HepG2 (cell line): ENCODE results near the gene EVA1A. TPM values are rescaled to one million over a fixed set of nuclear protein-coding genes. Genes with fewer than 3 reads are reported as not detected.

ENCODE experiments used
- HMGA1 ChIP-seq: sonication (generic); formaldehyde crosslinking; conservative IDR thresholded peaks from 2 replicates; pipeline ENCODE4 v1.4.0; 2020; ENCODE audit warnings: missing genetic modification reagents
- JARID2 ChIP-seq: sonication (generic); formaldehyde crosslinking; IDR thresholded peaks from 2 replicates; pipeline ENCODE4 v1.8.1; 2023; ENCODE audit warnings: missing genetic modification reagents, inconsistent platforms; ENCODE audit not compliant: insufficient replicate concordance
- MED1 ChIP-seq: sonication (generic); formaldehyde crosslinking; IDR thresholded peaks from 2 replicates; pipeline ENCODE4 v1.4.0; 2020; ENCODE audit warnings: missing genetic modification reagents
- REL ChIP-seq: sonication (generic); formaldehyde crosslinking; conservative IDR thresholded peaks from 2 replicates; pipeline ENCODE4 v1.8.0; 2022; ENCODE audit warnings: mild to moderate bottlenecking, missing genetic modification reagents, moderate library complexity
- SALL2 ChIP-seq: sonication (generic); formaldehyde crosslinking; IDR thresholded peaks from 2 replicates; pipeline ENCODE4 v1.8.1; 2023; ENCODE audit warnings: mild to moderate bottlenecking, missing genetic modification reagents, inconsistent platforms
- SMARCE1 ChIP-seq: fragments of 450-650 bp; IDR thresholded peaks from 2 replicates; pipeline ENCODE4 v1.6.1; 2017; ENCODE audit warnings: borderline replicate concordance
- ZNF569 ChIP-seq: sonication (generic); formaldehyde crosslinking; IDR thresholded peaks from 2 replicates; pipeline ENCODE4 v1.5.0; 2020; ENCODE audit warnings: mild to moderate bottlenecking, missing genetic modification reagents, moderate library complexity, borderline replicate concordance
- polyA plus RNA-seq, 8 experiments: library from polyadenylated mRNA; depleted of rRNA in 3 of 8; stranded (reverse) in 7 of 8; unstranded in 1 of 8; fragments of >200 nt; fragmentation: Illumina TruSeq in 4 of 8; extraction: Trizol in 4 of 8; gene quantifications; 2 replicates each; pipeline versions ENCODE4 v1.2.1 to v1.2.3, GENCODE V29; 2011 to 2016; ENCODE audit warnings: low read depth in 4 of 8, missing spikeins in 1 of 8, mixed read lengths in 1 of 8; ENCODE audit not compliant: insufficient read depth in 1 of 8
- total RNA-seq, 5 experiments: library from RNA; depleted of rRNA; stranded (reverse); fragments of >200 nt; fragmentation: Illumina TruSeq; extraction: Trizol; gene quantifications; 2 replicates each; pipeline ENCODE4 v1.2.3, GENCODE V29; 2016; ENCODE audit warnings: low read depth in 1 of 5
- TF ChIP-seq, protein P1 (sequence below): sonication (generic); formaldehyde crosslinking; IDR thresholded peaks from 2 replicates; pipeline ENCODE4 v1.5.1; 2020; ENCODE audit warnings: missing genetic modification reagents, mild to moderate bottlenecking, borderline replicate concordance
- TF ChIP-seq, protein P2 (sequence below): sonication (generic); formaldehyde crosslinking; IDR thresholded peaks from 2 replicates; pipeline ENCODE4 v1.4.0; 2020; ENCODE audit warnings: mild to moderate bottlenecking, missing genetic modification reagents
- TF ChIP-seq, protein P3 (sequence below): sonication (generic); formaldehyde crosslinking; IDR thresholded peaks from 2 replicates; pipeline ENCODE4 v1.5.1; 2020; ENCODE audit warnings: mild to moderate bottlenecking, missing genetic modification reagents
- TF ChIP-seq, protein P4 (sequence below), 2 experiments: fragments of 450-650 bp in 1 of 2; sonication (generic) in 1 of 2; formaldehyde crosslinking in 1 of 2; IDR thresholded peaks; 2 replicates each; pipeline versions ENCODE4 v1.6.1 to v1.8.0; 2016 to 2022; ENCODE audit warnings: antibody characterized with exemption in 1 of 2, mild to moderate bottlenecking in 1 of 2, missing genetic modification reagents in 1 of 2

Gene EVA1A
- total and polyA plus RNA-seq, 2 of the 13 experiments (the other 11 are each of a cell fraction or from before 2014, with no cell fraction given), result 57.5 to 57.8 TPM

- TF ChIP-seq, protein P1, sequence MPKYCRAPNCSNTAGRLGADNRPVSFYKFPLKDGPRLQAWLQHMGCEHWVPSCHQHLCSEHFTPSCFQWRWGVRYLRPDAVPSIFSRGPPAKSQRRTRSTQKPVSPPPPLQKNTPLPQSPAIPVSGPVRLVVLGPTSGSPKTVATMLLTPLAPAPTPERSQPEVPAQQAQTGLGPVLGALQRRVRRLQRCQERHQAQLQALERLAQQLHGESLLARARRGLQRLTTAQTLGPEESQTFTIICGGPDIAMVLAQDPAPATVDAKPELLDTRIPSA, result no peak
- TF ChIP-seq, protein P2, sequence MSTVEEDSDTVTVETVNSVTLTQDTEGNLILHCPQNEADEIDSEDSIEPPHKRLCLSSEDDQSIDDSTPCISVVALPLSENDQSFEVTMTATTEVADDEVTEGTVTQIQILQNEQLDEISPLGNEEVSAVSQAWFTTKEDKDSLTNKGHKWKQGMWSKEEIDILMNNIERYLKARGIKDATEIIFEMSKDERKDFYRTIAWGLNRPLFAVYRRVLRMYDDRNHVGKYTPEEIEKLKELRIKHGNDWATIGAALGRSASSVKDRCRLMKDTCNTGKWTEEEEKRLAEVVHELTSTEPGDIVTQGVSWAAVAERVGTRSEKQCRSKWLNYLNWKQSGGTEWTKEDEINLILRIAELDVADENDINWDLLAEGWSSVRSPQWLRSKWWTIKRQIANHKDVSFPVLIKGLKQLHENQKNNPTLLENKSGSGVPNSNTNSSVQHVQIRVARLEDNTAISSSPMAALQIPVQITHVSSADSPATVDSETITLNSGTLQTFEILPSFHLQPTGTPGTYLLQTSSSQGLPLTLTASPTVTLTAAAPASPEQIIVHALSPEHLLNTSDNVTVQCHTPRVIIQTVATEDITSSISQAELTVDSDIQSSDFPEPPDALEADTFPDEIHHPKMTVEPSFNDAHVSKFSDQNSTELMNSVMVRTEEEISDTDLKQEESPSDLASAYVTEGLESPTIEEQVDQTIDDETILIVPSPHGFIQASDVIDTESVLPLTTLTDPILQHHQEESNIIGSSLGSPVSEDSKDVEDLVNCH (CRISPR knock-in tag), result no peak
- TF ChIP-seq SALL2 (CRISPR knock-in tag), result no peak
- no peak for TF ChIP-seq JARID2 (CRISPR knock-in tag)
- no peak for TF ChIP-seq SMARCE1
- no peak for TF ChIP-seq MED1
- TF ChIP-seq, protein P3, sequence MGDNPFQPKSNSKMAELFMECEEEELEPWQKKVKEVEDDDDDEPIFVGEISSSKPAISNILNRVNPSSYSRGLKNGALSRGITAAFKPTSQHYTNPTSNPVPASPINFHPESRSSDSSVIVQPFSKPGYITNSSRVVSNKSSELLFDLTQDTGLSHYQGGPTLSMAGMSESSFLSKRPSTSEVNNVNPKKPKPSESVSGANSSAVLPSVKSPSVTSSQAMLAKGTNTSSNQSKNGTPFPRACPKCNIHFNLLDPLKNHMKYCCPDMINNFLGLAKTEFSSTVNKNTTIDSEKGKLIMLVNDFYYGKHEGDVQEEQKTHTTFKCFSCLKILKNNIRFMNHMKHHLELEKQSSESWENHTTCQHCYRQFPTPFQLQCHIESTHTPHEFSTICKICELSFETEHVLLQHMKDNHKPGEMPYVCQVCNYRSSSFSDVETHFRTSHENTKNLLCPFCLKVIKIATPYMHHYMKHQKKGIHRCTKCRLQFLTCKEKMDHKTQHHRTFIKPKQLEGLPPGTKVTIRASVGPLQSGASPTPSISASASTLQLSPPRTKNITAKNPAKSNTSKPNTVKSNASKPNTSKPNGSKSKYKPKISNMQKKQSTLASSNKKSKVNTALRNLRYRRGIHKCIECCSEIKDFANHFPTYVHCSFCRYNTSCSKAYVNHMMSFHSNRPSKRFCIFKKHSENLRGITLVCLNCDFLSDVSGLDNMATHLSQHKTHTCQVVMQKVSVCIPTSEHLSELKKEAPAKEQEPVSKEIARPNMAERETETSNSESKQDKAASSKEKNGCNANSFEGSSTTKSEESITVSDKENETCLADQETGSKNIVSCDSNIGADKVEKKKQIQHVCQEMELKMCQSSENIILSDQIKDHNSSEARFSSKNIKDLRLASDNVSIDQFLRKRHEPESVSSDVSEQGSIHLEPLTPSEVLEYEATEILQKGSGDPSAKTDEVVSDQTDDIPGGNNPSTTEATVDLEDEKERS (CRISPR knock-in tag), result no peak
- no peak for TF ChIP-seq REL (CRISPR knock-in tag)
- TF ChIP-seq HMGA1 (CRISPR knock-in tag), result no peak
- TF ChIP-seq ZNF569, result no peak
- TF ChIP-seq, protein P4, sequence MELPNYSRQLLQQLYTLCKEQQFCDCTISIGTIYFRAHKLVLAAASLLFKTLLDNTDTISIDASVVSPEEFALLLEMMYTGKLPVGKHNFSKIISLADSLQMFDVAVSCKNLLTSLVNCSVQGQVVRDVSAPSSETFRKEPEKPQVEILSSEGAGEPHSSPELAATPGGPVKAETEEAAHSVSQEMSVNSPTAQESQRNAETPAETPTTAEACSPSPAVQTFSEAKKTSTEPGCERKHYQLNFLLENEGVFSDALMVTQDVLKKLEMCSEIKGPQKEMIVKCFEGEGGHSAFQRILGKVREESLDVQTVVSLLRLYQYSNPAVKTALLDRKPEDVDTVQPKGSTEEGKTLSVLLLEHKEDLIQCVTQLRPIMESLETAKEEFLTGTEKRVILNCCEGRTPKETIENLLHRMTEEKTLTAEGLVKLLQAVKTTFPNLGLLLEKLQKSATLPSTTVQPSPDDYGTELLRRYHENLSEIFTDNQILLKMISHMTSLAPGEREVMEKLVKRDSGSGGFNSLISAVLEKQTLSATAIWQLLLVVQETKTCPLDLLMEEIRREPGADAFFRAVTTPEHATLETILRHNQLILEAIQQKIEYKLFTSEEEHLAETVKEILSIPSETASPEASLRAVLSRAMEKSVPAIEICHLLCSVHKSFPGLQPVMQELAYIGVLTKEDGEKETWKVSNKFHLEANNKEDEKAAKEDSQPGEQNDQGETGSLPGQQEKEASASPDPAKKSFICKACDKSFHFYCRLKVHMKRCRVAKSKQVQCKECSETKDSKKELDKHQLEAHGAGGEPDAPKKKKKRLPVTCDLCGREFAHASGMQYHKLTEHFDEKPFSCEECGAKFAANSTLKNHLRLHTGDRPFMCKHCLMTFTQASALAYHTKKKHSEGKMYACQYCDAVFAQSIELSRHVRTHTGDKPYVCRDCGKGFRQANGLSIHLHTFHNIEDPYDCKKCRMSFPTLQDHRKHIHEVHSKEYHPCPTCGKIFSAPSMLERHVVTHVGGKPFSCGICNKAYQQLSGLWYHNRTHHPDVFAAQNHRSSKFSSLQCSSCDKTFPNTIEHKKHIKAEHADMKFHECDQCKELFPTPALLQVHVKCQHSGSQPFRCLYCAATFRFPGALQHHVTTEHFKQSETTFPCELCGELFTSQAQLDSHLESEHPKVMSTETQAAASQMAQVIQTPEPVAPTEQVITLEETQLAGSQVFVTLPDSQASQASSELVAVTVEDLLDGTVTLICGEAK (IDR thresholded peaks at IDR 0.05), result no peak
- TF ChIP-seq, protein P4 (CRISPR knock-in tag; IDR thresholded peaks at IDR 0.05), result no peak
These were observed 5.0 kb downstream of the EVA1A start (continued) for GRCh38 chr2:75555701-75556100.
